ENCODE data around the gene HNRNPM. TPM values are rescaled to one million over a fixed set of nuclear protein-coding genes. Genes with fewer than 3 reads are reported as not detected.
A peak's percentile ranks its signal among the peaks of the same experiment; 100 is the strongest.

The HNRNPM gene
- total RNA-seq, 1 donor from 2014 or later = 320 TPM

GRCh38 chr19:8488365-8488764, 43.6 kb downstream of the HNRNPM start:
- Mint-ChIP-seq H3K9me3 (ENCODE audit: low read depth) (no peaks in the 10 kb centered on the region), H3K36me3 (ENCODE audit: insufficient read depth) (peaks cover 20% of the 10 kb centered on the region), H3K27me3 (no peaks in the 10 kb centered on the region), H3K4me1 (ENCODE audit: low read depth) (no peaks in the 10 kb centered on the region), H3K27ac (peak overlapping the region; percentile 87), H3K4me3 (ENCODE audit: low read depth) (no peak overlapping the region)
- TF ChIP-seq, protein P1, sequence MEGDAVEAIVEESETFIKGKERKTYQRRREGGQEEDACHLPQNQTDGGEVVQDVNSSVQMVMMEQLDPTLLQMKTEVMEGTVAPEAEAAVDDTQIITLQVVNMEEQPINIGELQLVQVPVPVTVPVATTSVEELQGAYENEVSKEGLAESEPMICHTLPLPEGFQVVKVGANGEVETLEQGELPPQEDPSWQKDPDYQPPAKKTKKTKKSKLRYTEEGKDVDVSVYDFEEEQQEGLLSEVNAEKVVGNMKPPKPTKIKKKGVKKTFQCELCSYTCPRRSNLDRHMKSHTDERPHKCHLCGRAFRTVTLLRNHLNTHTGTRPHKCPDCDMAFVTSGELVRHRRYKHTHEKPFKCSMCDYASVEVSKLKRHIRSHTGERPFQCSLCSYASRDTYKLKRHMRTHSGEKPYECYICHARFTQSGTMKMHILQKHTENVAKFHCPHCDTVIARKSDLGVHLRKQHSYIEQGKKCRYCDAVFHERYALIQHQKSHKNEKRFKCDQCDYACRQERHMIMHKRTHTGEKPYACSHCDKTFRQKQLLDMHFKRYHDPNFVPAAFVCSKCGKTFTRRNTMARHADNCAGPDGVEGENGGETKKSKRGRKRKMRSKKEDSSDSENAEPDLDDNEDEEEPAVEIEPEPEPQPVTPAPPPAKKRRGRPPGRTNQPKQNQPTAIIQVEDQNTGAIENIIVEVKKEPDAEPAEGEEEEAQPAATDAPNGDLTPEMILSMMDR (IDR thresholded peaks at IDR 0.05; ENCODE audit: unreplicated experiment) = no peak
- no peak for DNase-seq (ENCODE audit: low spot score, unreplicated experiment)

DNA sequence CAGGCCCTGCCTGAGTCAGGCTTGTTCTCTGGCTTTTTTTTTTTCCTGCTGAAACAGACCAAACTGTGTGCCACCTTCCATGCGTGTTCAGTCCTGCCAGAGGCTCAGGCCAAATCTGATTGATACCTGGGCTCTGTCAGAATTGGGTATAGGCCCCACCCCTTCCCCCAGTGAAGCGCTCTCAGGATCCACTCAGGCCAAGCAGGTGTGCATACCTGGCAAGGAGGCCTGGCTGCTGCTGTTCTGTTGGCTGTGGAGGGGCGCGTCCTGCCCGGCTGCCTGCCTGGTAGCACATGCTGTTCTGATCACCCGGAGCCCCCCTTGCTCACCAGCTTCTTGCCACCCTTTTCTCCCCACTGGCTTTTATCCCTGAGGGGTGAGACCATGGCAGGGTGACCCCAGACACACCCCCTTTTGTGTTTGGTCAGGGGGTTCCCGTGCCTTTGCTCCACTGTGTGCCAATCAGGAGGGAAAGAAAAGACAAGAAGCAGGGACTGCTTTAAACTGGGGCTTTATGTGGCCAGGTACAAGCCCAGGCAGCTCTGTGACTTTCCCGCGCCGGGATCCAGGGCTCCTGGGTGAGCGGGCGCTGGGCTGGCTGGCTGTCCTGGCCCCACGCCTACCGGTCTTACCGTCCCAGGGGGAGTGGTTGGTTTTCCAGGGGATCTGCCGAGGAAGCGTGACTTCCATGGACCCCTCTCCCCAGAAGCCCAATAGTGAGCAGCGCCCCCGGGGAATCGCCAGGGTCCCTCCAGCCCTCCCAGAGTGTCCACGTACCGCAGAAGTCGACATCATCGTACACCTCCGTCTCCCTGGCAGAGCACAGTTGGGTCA, 45.0 kb downstream of the HNRNPM start:
- Mint-ChIP-seq H3K27ac (peak overlapping the region; percentile 81), H3K4me3 (ENCODE audit: low read depth) (no peak overlapping the region), H3K4me1 (ENCODE audit: low read depth) (no peaks in the 10 kb centered on the region), H3K9me3 (ENCODE audit: low read depth) (no peaks in the 10 kb centered on the region), H3K27me3 (no peaks in the 10 kb centered on the region), H3K36me3 (ENCODE audit: insufficient read depth) (peaks cover 19% of the 10 kb centered on the region)
- DNase-seq (ENCODE audit: low spot score, unreplicated experiment) = no peak
- TF ChIP-seq, protein P1 (IDR thresholded peaks at IDR 0.05; ENCODE audit: unreplicated experiment) = no peak

DNA sequence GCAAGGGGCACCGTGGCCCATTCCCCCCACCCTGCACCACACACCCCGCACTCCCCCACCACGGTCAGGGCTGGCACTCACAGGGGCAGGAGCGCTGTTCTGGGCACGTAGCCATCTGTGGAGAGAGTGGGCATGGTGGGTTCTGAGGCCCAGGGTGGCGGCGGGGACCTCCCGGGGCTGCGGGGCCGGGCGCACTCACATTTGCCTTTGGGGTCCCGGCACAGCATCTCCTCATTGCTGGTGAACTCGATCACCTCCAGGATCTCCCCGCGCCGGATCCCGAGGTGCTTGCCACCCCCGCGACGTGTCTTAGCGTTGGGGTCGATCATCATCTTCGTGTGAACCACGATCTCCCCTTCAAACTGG, 45.6 kb downstream of the HNRNPM start:
- DNase-seq (ENCODE audit: low spot score, unreplicated experiment) = no peak
- Mint-ChIP-seq H3K9me3 (ENCODE audit: low read depth) (no peaks in the 10 kb centered on the region), H3K4me3 (ENCODE audit: low read depth) (no peak overlapping the region), H3K36me3 (ENCODE audit: insufficient read depth) (peaks cover 16% of the 10 kb centered on the region), H3K27ac (peak overlapping the region; percentile 56), H3K4me1 (ENCODE audit: low read depth) (no peaks in the 10 kb centered on the region), H3K27me3 (no peaks in the 10 kb centered on the region)
- TF ChIP-seq, protein P1 (IDR thresholded peaks at IDR 0.05; ENCODE audit: unreplicated experiment) = no peak

DNA sequence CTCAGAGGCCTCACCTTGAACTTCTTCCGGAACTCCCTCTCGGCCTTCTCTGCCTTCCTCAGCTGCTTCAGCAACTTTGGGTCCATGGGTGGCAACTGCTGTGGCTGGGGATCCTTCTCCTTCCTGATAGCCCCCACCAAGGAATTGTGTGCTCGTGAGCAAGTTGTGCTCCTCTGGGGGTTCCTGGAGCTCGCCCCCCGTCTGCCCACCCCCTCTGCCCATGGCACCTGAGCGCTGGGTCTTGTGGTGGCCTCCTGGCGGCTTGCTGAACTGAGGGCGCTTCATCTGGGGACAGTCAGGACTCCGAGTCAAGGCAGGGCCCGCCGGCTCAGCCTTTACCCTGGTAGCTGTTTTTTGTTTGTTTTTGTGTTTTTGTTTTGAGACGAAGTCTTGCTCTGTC, 46.1 kb downstream of the HNRNPM start:
- TF ChIP-seq, protein P1 (IDR thresholded peaks at IDR 0.05; ENCODE audit: unreplicated experiment) = no peak
- peaks cover 16% of the 10 kb centered on the region for H3K36me3 Mint-ChIP-seq (ENCODE audit: insufficient read depth)

GRCh38 chr19:8491574-8491973, 46.8 kb downstream of the HNRNPM start:
- no peak for DNase-seq (ENCODE audit: low spot score, unreplicated experiment)
- no peaks in the 10 kb centered on the region for H3K9me3 Mint-ChIP-seq (ENCODE audit: low read depth)
- H3K4me3 Mint-ChIP-seq (ENCODE audit: low read depth) = no peak overlapping the region
- H3K27me3 Mint-ChIP-seq = no peaks in the 10 kb centered on the region
- TF ChIP-seq, protein P1 (IDR thresholded peaks at IDR 0.05; ENCODE audit: unreplicated experiment) = peak; percentile 13
- no peaks in the 10 kb centered on the region for H3K4me1 Mint-ChIP-seq (ENCODE audit: low read depth)
- H3K36me3 Mint-ChIP-seq (ENCODE audit: insufficient read depth) = peaks cover 12% of the 10 kb centered on the region
- no peak overlapping the region for H3K27ac Mint-ChIP-seq

More for the DNA sequence above, 46.1 kb downstream of the HNRNPM start:
- H3K27me3 Mint-ChIP-seq = no peaks in the 10 kb centered on the region
- H3K4me1 Mint-ChIP-seq (ENCODE audit: low read depth) = no peaks in the 10 kb centered on the region
- H3K9me3 Mint-ChIP-seq (ENCODE audit: low read depth) = no peaks in the 10 kb centered on the region
- peak overlapping the region; percentile 82 for H3K27ac Mint-ChIP-seq
- no peak overlapping the region for H3K4me3 Mint-ChIP-seq (ENCODE audit: low read depth)
- no peak for DNase-seq (ENCODE audit: low spot score, unreplicated experiment)

All from progenitor cell of endocrine pancreas (in vitro differentiated cells).